Left ventricle myocardium inferior (tissue), 1 donor: Measurements from ENCODE around the gene NUDCD2. TPM values are rescaled to one million over a fixed set of nuclear protein-coding genes. Genes with fewer than 3 reads are reported as not detected.

ENCODE experiments used
- DNase-seq: peaks from one replicate; pipeline ENCODE4 v3.0.0-alpha.2; 2020
- H3K27ac ChIP-seq: fragments of 200-600 bp; replicated peaks from 2 replicates; pipeline ENCODE4 v1.8.0; 2021
- H3K27me3 ChIP-seq: fragments of 200-600 bp; 2 replicates; pipeline ENCODE4 v1.8.0; 2021; ENCODE audit warnings: low read depth
- H3K36me3 ChIP-seq: fragments of 200-600 bp; 2 replicates; pipeline ENCODE4 v1.8.0; 2021
- H3K4me1 ChIP-seq: fragments of 200-600 bp; 2 replicates; pipeline ENCODE4 v1.8.0; 2021
- H3K4me3 ChIP-seq: fragments of 200-600 bp; 2 replicates; pipeline ENCODE4 v1.8.0; 2021; ENCODE audit warnings: mild to moderate bottlenecking, moderate library complexity
- H3K9me3 ChIP-seq: fragments of 200-600 bp; replicated peaks from 2 replicates; pipeline ENCODE4 v1.8.0; 2021
- CTCF ChIP-seq: fragments of 200-600 bp; IDR thresholded peaks from 2 replicates; pipeline ENCODE4 v1.8.0; 2021; ENCODE audit warnings: antibody characterized with exemption, mild to moderate bottlenecking, borderline replicate concordance
- intact Hi-C: fragments of 100-400 bp; cut with micrococcal nuclease; formaldehyde crosslinking; loops from one replicate; pipeline ENCODE4 v1.11.0; 2022
- total RNA-seq: library from RNA; stranded (reverse); fragmentation: NEBNext Ultra II Directional; extraction: Animal tissue kit (Norgen Biotek cat#: 25700); gene quantifications from one replicate; pipeline ENCODE4 v1.2.1, GENCODE V29; 2021
- donor health status: DM: no; HTN: yes; CAD: no; lungs with severe emphysema.

The NUDCD2 gene
- total RNA-seq, 1 donor from 2014 or later: 13.0 TPM

GRCh38 chr5:163498886-163499285, 39.0 kb upstream of the NUDCD2 start:
- Histone ChIP-seq H3K9me3 (no peaks in the 10 kb centered on the region), H3K27me3 (no peaks in the 10 kb centered on the region), H3K36me3 (no peaks in the 10 kb centered on the region), H3K4me1 (peaks cover 18% of the 10 kb centered on the region), H3K4me3 (no peak overlapping the region), H3K27ac (no peak overlapping the region)
- intact Hi-C loops: no loop called here
- TF ChIP-seq CTCF: no peak
- no peak for DNase-seq

- Histone ChIP-seq H3K4me1 (peaks cover 3% of the 10 kb centered on the region), H3K36me3 (no peaks in the 10 kb centered on the region), H3K4me3 (no peak overlapping the region), H3K27me3 (no peaks in the 10 kb centered on the region), H3K9me3 (no peaks in the 10 kb centered on the region), H3K27ac (no peak overlapping the region)
- TF ChIP-seq CTCF: no peak
- DNase-seq: no peak
- intact Hi-C loops: no loop called here
Observed at GRCh38 chr5:163497315-163497714, 37.4 kb upstream of the NUDCD2 start.

GRCh38 chr5:163496286-163496685, 36.4 kb upstream of the NUDCD2 start:
- no peak for DNase-seq
- Histone ChIP-seq H3K9me3 (no peaks in the 10 kb centered on the region), H3K4me1 (no peaks in the 10 kb centered on the region), H3K4me3 (no peak overlapping the region), H3K27ac (no peak overlapping the region), H3K27me3 (no peaks in the 10 kb centered on the region), H3K36me3 (no peaks in the 10 kb centered on the region)
- intact Hi-C loops: no loop called here
- no peak for TF ChIP-seq CTCF

- no peak for TF ChIP-seq CTCF
- intact Hi-C loops: no loop called here
- Histone ChIP-seq H3K27me3 (no peaks in the 10 kb centered on the region), H3K4me3 (no peak overlapping the region), H3K36me3 (no peaks in the 10 kb centered on the region), H3K27ac (no peak overlapping the region), H3K9me3 (no peaks in the 10 kb centered on the region), H3K4me1 (no peaks in the 10 kb centered on the region)
- DNase-seq: no peak
Observed at GRCh38 chr5:163489745-163490075, 29.8 kb upstream of the NUDCD2 start.

GRCh38 chr5:163489055-163489744, 29.3 kb upstream of the NUDCD2 start:
- intact Hi-C loops: no loop called here
- no peak for TF ChIP-seq CTCF
- H3K36me3 ChIP-seq: no peaks in the 10 kb centered on the region

GRCh38 chr5:163478982-163479271, 19.0 kb upstream of the NUDCD2 start:
- intact Hi-C loops: no loop called here
- no peak for DNase-seq
- no peak for TF ChIP-seq CTCF
- Histone ChIP-seq H3K9me3 (no peaks in the 10 kb centered on the region), H3K4me3 (no peak overlapping the region), H3K27me3 (no peaks in the 10 kb centered on the region), H3K4me1 (no peaks in the 10 kb centered on the region), H3K36me3 (no peaks in the 10 kb centered on the region), H3K27ac (no peak overlapping the region)

More at GRCh38 chr5:163489055-163489744, 29.3 kb upstream of the NUDCD2 start:
- Histone ChIP-seq H3K9me3 (no peaks in the 10 kb centered on the region), H3K4me3 (no peak overlapping the region), H3K4me1 (no peaks in the 10 kb centered on the region), H3K27ac (no peak overlapping the region), H3K27me3 (no peaks in the 10 kb centered on the region)
- DNase-seq: no peak
